ENCODE results near the gene RAB26. TPM values are rescaled to one million over a fixed set of nuclear protein-coding genes. Genes with fewer than 3 reads are reported as not detected.

RAB26 gene
- total and polyA plus RNA-seq, 2 experiments from 2014 or later, result 4.1 to 8.7 TPM

GRCh38 chr16:2163211-2163881 is 14.9 kb downstream of the RAB26 start:
- Histone ChIP-seq H3K27me3 (ENCODE audit: insufficient read depth) (no peaks in the 10 kb centered on the region), H2AFZ (no peak overlapping the region), H3K9me2 (ENCODE audit: insufficient read depth) (no peaks in the 10 kb centered on the region), H3K4me1 (ENCODE audit: insufficient read depth) (peaks cover 9% of the 10 kb centered on the region; the same call in 1 of the 2 replicates), H3K4me2 (no peak overlapping the region), H3K79me2 (replicated peaks; ENCODE audit: insufficient read depth) (peaks cover 46% of the 10 kb centered on the region), H3F3A (replicated peaks; ENCODE audit: low read depth) (peaks cover 13% of the 10 kb centered on the region; the same call in 1 of the 2 replicates), H3K36me3 (ENCODE audit: insufficient read depth) (peaks cover 4% of the 10 kb centered on the region; the same call in 1 of the 2 replicates), H3K27ac (ENCODE audit: low read depth) (0 out of 2 replicates have a peak overlapping the region, but pooled peaks have one; percentile 72), H4K20me1 (replicated peaks; ENCODE audit: insufficient read depth) (no peaks in the 10 kb centered on the region; the same call in none of the 2 replicates), H3K4me3 (no peak overlapping the region)
- Mint-ChIP-seq H3K36me3 (ENCODE audit: low read depth) (peaks cover 32% of the 10 kb centered on the region), H3K4me1 (peaks cover 9% of the 10 kb centered on the region), H3K27ac (no peak overlapping the region), H3K27me3 (ENCODE audit: insufficient read depth, low read depth, poor library complexity) (peaks cover 11% of the 10 kb centered on the region), H3K9me3 (no peaks in the 10 kb centered on the region; the same call in 2 of the 3 replicates), H3K4me3 (no peak overlapping the region)
- no peak for ATAC-seq
- DNase-seq (ENCODE audit: low spot score), result no peak
- TF ChIP-seq CTCF (conservative IDR thresholded peaks at IDR 0.05; ENCODE audit: low read depth in 2 of 2) (no peak), NANOG (IDR thresholded peaks at IDR 0.05; ENCODE audit: borderline replicate concordance) (no peak), ETS1 (IDR thresholded peaks at IDR 0.05) (no peak), STAT1 (IDR thresholded peaks at IDR 0.05; ENCODE audit: unreplicated experiment) (no peak), ZNF114 (CRISPR knock-in tag; IDR thresholded peaks at IDR 0.05) (no peak), JUNB (IDR thresholded peaks at IDR 0.05; ENCODE audit: unreplicated experiment) (no peak)

- Mint-ChIP-seq H3K4me3 (no peak overlapping the region; the same call in 2 of the 3 replicates), H3K27me3 (ENCODE audit: insufficient read depth, low read depth, poor library complexity) (peaks cover 16% of the 10 kb centered on the region), H3K36me3 (ENCODE audit: low read depth) (peaks cover 34% of the 10 kb centered on the region), H3K27ac (no peak overlapping the region), H3K9me3 (no peaks in the 10 kb centered on the region; the same call in 2 of the 3 replicates), H3K4me1 (peaks cover 2% of the 10 kb centered on the region; the same call in 2 of the 3 replicates)
- ATAC-seq (no peak), DNase-seq (ENCODE audit: low spot score) (no peak)
- peaks cover 4% of the 10 kb centered on the region; the same call in 1 of the 2 replicates for H3K36me3 ChIP-seq (ENCODE audit: insufficient read depth)
- H3K4me1 ChIP-seq (ENCODE audit: insufficient read depth), result no peaks in the 10 kb centered on the region; the same call in 1 of the 2 replicates
- no peaks in the 10 kb centered on the region for H3K27me3 ChIP-seq (ENCODE audit: insufficient read depth)
- no peaks in the 10 kb centered on the region for H3K9me2 ChIP-seq (ENCODE audit: insufficient read depth)
- TF ChIP-seq EZH2 (IDR thresholded peaks at IDR 0.05; ENCODE audit: low read depth, unreplicated experiment) (no peak), POLR2AphosphoS5 (IDR thresholded peaks at IDR 0.05; ENCODE audit: low read depth) (no peak), NANOG (IDR thresholded peaks at IDR 0.05; ENCODE audit: borderline replicate concordance) (no peak), JUNB (IDR thresholded peaks at IDR 0.05; ENCODE audit: unreplicated experiment) (no peak)
- H3K4me3 ChIP-seq, result no peak overlapping the region
- H3K27ac ChIP-seq (ENCODE audit: low read depth), result no peak overlapping the region
- no peaks in the 10 kb centered on the region; the same call in none of the 2 replicates for H4K20me1 ChIP-seq (replicated peaks; ENCODE audit: insufficient read depth)
- H3K4me2 ChIP-seq, result no peak overlapping the region
- peaks cover 23% of the 10 kb centered on the region for H3K79me2 ChIP-seq (replicated peaks; ENCODE audit: insufficient read depth)
- peaks cover 13% of the 10 kb centered on the region; the same call in 1 of the 2 replicates for H3F3A ChIP-seq (replicated peaks; ENCODE audit: low read depth)
- no peak overlapping the region for H2AFZ ChIP-seq
These were observed 17.4 kb downstream of the RAB26 start for GRCh38 chr16:2165861-2166260.

All from GM23338 (cell line).